ENCODE data around the gene EYS. TPM values are rescaled to one million over a fixed set of nuclear protein-coding genes. Genes with fewer than 3 reads are reported as not detected.

Gene EYS
- total and polyA plus RNA-seq, 7 donors: 0.07 to 0.46 TPM; not detected in 5

GRCh38 chr6:63928613-63929012, 1778.4 kb downstream of the EYS start:
- TF ChIP-seq POLR2A (IDR thresholded peaks at IDR 0.05): no peak
- TF ChIP-seq EP300 (IDR thresholded peaks at IDR 0.05): no peak
- TF ChIP-seq CTCF (IDR thresholded peaks at IDR 0.05): no peak
- TF ChIP-seq POLR2AphosphoS5 (IDR thresholded peaks at IDR 0.05): no peak
- H3K27ac ChIP-seq: no peak overlapping the region
- no peaks in the 10 kb centered on the region for H3K27me3 ChIP-seq
- no peaks in the 10 kb centered on the region for H3K9me3 ChIP-seq
- no peaks in the 10 kb centered on the region for H3K4me1 ChIP-seq
- intact Hi-C loops (cut with DNase I): no loop called here
- no peak for DNase-seq
- WGBS, 2 donors: 91 to 94% methylated on average over 3 of the region's 3 CpGs
- no peak overlapping the region for H3K4me3 ChIP-seq
- no peaks in the 10 kb centered on the region for H3K36me3 ChIP-seq

DNA sequence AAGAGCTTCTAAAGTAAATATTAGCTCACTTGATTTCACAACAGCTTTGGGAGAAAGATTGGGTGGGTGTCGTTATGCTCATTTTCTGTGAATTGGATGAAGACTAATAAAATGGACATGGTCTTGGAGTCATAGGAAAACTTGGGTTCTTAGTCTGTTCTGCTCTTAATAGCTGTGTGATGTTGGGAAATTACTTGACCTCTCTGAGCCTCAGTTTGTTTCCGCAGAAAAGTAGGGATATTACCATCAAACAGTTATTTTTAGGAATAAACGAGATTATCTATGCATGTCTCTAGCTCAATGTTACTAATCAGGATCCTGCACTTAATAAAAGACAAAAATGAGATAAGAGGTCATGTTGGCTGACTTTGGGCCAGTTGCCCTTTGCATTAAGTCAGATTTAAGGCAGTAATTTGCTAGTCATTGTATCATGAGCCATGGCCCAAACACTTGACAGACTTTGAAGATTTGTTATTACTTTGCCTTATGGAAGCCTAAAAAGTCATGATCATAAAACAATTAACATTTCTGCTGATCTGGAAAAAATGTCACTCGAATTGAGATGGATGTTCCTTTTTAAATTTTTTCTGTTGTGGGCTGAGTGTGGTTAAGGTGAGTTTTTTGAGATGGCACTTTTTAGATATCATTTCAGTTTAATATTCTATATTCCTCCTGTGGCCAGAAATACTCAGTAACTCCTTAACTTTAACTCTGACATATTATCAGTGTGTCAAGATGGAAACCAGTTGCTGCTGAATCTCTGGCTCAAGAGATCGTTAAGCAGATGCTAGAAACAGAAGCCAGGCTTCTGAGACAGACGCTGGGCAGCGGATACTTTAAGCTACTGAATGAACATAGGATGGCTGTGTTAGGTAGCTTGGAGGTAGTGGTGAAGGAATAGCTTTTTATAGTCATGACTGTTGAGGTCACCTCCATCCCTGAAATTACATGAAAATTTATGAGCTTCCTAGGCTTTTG, 1779.8 kb downstream of the EYS start:
- no peaks in the 10 kb centered on the region for H3K9me3 ChIP-seq
- intact Hi-C loops (cut with DNase I): no loop called here
- DNase-seq: no peak
- TF ChIP-seq POLR2A (IDR thresholded peaks at IDR 0.05): no peak
- TF ChIP-seq EP300 (IDR thresholded peaks at IDR 0.05): no peak
- TF ChIP-seq POLR2AphosphoS5 (IDR thresholded peaks at IDR 0.05): no peak
- no peak for TF ChIP-seq CTCF (IDR thresholded peaks at IDR 0.05)
- no peaks in the 10 kb centered on the region for H3K27me3 ChIP-seq
- 58 to 70% methylated on average over 7 of the region's 7 CpGs for WGBS, 2 donors
- no peak overlapping the region for H3K4me3 ChIP-seq
- H3K27ac ChIP-seq: no peak overlapping the region
- H3K36me3 ChIP-seq: no peaks in the 10 kb centered on the region
- no peaks in the 10 kb centered on the region for H3K4me1 ChIP-seq

GRCh38 chr6:63926258-63926780, 1780.7 kb downstream of the EYS start:
- TF ChIP-seq POLR2AphosphoS5 (IDR thresholded peaks at IDR 0.05) (no peak), CTCF (IDR thresholded peaks at IDR 0.05) (no peak)
- 12 to 48% methylated on average over 1 of the region's 1 CpG for WGBS, 2 donors
- Histone ChIP-seq H3K27me3 (no peaks in the 10 kb centered on the region), H3K4me3 (no peak overlapping the region), H3K4me1 (no peaks in the 10 kb centered on the region), H3K27ac (no peak overlapping the region), H3K9me3 (no peaks in the 10 kb centered on the region), H3K36me3 (no peaks in the 10 kb centered on the region)
- DNase-seq: no peak
- intact Hi-C loops (cut with DNase I): no loop called here

GRCh38 chr6:63923139-63923739, 1783.8 kb downstream of the EYS start:
- TF ChIP-seq EP300 (IDR thresholded peaks at IDR 0.05) (no peak), CTCF (IDR thresholded peaks at IDR 0.05) (peak in 3 of 4 experiments; percentile 35 to 49 (median 44)), POLR2AphosphoS5 (IDR thresholded peaks at IDR 0.05) (no peak), POLR2A (IDR thresholded peaks at IDR 0.05) (no peak)
- intact Hi-C loops (cut with DNase I): loop anchor here (2.0 kb wide), 1 partner anchor 408 kb away; no protein-coding TSS in a partner anchor
- Histone ChIP-seq H3K27me3 (no peaks in the 10 kb centered on the region), H3K9me3 (no peaks in the 10 kb centered on the region), H3K27ac (no peak overlapping the region), H3K4me1 (no peaks in the 10 kb centered on the region), H3K36me3 (no peaks in the 10 kb centered on the region), H3K4me3 (no peak overlapping the region)
- 5 to 16% methylated on average over 6 of the region's 6 CpGs for WGBS, 2 donors
- no peak for DNase-seq
